ENCODE measurements around the gene IGFBP3.

IGFBP3 gene

DNA sequence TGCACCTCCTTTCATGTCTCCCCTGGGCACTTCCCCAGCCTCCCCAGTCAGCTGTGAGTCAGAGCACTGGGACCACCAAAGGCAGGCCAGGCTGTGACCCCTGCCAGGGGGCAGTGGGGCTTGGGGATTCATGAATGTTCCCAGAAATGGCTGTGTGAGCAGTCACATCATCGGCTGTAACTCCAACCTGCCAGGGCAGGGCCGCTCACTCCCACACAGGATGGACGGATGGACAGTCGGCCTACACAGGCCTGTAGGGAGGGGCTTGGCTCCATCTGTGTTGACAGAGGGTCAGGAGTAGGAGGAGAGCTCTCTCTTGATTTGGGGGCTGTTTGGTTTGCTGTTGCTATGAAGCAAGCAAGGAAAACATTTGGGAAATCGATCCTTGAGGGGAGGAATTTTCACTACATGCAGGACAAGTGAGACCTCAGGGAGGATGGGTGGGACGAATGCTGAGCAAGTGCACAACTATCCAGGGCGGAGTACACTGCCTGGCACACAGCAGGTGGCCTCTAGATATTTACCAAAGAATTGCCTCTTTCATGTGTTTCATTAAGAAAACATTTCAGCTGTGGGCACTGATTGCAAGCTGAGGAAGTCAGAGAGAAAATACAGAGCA is 35.7 kb downstream of the IGFBP3 start:
- Mint-ChIP-seq H3K27ac (no peak overlapping the region), H3K9me3 (no peaks in the 10 kb centered on the region), H3K4me3 (no peak overlapping the region), H3K36me3 (ENCODE audit: insufficient read depth) (peaks cover 5% of the 10 kb centered on the region), H3K4me1 (ENCODE audit: low read depth in 2 of 2) (no peaks in the 10 kb centered on the region), H3K27me3 (peaks cover 57 to 80% of the 10 kb centered on the region in 2 donors)
- DNase-seq (no peak), ATAC-seq (replicated peaks) (no peak)

DNA sequence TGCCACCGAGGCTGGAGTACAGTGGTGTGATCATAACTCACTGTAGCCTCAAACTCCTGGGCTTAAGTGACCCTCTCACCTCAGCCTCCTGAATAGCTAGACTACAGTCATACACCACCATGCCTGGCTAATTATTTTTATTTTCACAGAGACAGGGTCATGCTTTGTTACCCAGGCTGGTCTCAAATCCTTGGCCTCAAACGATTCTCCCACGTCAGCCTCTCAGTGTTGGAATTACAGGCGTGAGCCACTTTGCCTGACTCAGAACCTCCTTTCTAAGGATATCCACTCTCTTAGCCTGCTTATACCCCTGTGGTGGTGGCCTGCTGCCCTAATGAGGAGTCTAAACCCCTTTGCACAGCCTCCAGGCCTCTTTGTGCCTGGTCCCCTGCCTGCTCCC is 36.9 kb downstream of the IGFBP3 start:
- Mint-ChIP-seq H3K4me1 (ENCODE audit: low read depth in 2 of 2) (no peaks in the 10 kb centered on the region), H3K27me3 (peaks cover 49 to 68% of the 10 kb centered on the region in 2 donors), H3K4me3 (no peak overlapping the region), H3K9me3 (peaks cover 3 to 4% of the 10 kb centered on the region in 2 donors), H3K36me3 (ENCODE audit: insufficient read depth) (peaks cover 2% of the 10 kb centered on the region), H3K27ac (no peak overlapping the region)
- DNase-seq (no peak), ATAC-seq (replicated peaks) (no peak)

DNA sequence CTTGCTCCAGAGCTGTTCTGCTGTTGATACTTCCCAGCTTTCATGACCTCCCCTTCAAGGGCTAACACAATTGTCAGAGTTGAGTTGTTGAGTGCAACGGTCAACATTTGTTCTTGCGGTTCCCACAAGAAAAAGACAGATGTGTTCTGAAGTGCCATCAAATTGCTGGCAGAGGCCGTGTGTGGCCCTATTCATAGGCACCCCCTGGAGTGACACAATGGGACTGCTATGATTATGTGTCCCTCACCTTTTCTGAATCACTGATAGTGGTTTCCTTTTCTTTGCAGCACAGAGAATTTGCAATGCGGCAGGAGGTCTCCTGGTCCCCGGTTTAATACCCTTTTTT is 38.6 kb downstream of the IGFBP3 start:
- H3K4me3 Mint-ChIP-seq: no peak overlapping the region
- peaks cover 39 to 51% of the 10 kb centered on the region in 2 donors for H3K27me3 Mint-ChIP-seq
- H3K27ac Mint-ChIP-seq: no peak overlapping the region
- peaks cover 2% of the 10 kb centered on the region for H3K36me3 Mint-ChIP-seq (ENCODE audit: insufficient read depth)
- ATAC-seq (replicated peaks) (no peak), DNase-seq (no peak)
- H3K4me1 Mint-ChIP-seq (ENCODE audit: low read depth in 2 of 2): no peaks in the 10 kb centered on the region
- H3K9me3 Mint-ChIP-seq: peaks cover 5 to 6% of the 10 kb centered on the region in 2 donors

DNA sequence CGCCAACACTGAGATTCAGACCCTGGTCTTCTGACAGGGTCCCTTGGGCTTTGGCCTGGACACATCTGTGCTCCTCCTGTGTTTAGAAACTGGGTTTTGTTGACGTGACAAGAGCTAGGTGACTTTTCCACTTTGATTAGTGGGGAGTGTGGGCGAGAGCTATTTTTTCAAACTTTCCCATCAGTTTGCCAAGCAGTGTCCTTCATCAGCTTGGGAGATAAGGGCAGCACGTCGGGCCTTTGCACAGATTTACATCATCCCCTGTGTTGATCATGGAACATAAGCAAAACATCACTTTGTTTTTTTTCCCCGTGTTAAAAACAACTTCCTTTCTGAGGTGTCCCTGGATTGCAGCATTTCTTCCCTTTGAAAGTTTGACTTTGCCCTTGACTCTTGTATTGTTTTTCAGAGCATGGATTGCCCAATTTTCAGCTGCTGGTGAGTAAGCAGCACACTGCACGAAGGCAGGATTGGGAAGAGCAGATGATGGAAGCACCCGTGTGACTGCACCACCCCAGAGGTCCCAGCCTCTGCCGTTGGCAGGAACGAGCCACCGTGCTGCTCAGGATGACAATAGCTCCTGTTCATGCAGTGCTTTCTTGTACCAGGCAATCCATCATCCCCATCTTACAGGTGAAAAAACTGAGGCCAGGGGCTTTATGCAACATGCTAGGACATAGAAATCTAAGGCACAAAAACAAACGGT is 39.2 kb downstream of the IGFBP3 start:
- DNase-seq (no peak), ATAC-seq (replicated peaks) (no peak)
- H3K4me1 Mint-ChIP-seq (ENCODE audit: low read depth in 2 of 2): no peaks in the 10 kb centered on the region
- peaks cover 5 to 6% of the 10 kb centered on the region in 2 donors for H3K9me3 Mint-ChIP-seq
- H3K27ac Mint-ChIP-seq: no peak overlapping the region
- H3K4me3 Mint-ChIP-seq: no peak overlapping the region
- peaks cover 34 to 46% of the 10 kb centered on the region in 2 donors for H3K27me3 Mint-ChIP-seq
- peaks cover 2% of the 10 kb centered on the region for H3K36me3 Mint-ChIP-seq (ENCODE audit: insufficient read depth)

DNA sequence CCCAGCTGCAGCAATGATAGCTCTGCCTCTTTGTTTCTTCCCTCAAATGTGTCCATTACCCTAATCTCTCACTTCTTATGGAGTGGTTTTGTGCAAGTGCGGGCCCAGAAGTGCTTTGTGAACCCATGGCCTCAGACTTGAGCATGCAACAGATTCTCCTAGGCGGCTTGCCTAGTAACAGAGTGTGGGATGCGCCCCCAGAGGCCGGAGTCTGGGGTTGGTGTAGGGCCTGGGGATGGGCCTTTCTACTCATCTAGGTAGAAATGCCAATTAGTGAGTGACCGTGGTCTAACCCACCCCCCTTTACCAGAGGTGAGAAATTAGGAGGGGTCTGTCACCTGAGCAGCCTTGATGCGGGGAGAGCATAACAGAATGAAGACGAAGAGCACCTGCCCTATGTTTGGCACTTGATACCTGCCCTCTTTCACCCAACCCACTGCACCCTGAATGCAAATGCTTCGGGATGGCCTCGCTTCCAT is 39.8 kb downstream of the IGFBP3 start:
- H3K27ac Mint-ChIP-seq: no peak overlapping the region
- H3K9me3 Mint-ChIP-seq: peaks cover 5 to 6% of the 10 kb centered on the region in 2 donors
- no peak overlapping the region for H3K4me3 Mint-ChIP-seq
- ATAC-seq (replicated peaks): no peak
- DNase-seq: no peak
- no peaks in the 10 kb centered on the region for H3K4me1 Mint-ChIP-seq (ENCODE audit: low read depth in 2 of 2)
- peaks cover 2% of the 10 kb centered on the region for H3K36me3 Mint-ChIP-seq (ENCODE audit: insufficient read depth)
- peaks cover 32 to 40% of the 10 kb centered on the region in 2 donors for H3K27me3 Mint-ChIP-seq

DNA sequence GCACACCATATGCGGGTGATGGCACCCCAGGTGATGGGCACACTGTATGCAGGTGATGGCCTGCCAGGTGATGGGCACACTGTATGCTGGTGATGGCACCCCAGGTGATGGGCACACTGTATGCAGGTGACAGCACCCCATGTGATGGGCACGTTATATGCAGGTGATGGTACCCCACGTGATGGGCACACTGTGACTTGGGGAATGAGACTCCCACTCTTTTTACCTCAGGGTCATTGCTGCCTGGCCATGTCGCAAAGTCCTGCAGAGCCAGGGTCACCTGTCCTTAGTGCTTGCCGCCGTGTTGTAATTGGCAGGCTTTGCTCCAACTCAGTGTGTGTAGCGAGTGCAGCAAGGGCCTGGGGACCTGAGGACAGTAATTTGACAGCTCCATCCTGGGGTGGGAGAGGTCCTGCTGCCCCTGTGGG is 40.6 kb downstream of the IGFBP3 start:
- peaks cover 32 to 39% of the 10 kb centered on the region in 2 donors for H3K27me3 Mint-ChIP-seq
- H3K9me3 Mint-ChIP-seq: peaks cover 5 to 6% of the 10 kb centered on the region in 2 donors
- no peak for ATAC-seq (replicated peaks)
- no peak overlapping the region for H3K27ac Mint-ChIP-seq
- peaks cover 2% of the 10 kb centered on the region for H3K36me3 Mint-ChIP-seq (ENCODE audit: insufficient read depth)
- H3K4me3 Mint-ChIP-seq: no peak overlapping the region
- no peak for DNase-seq
- H3K4me1 Mint-ChIP-seq (ENCODE audit: low read depth in 2 of 2): no peaks in the 10 kb centered on the region

DNA sequence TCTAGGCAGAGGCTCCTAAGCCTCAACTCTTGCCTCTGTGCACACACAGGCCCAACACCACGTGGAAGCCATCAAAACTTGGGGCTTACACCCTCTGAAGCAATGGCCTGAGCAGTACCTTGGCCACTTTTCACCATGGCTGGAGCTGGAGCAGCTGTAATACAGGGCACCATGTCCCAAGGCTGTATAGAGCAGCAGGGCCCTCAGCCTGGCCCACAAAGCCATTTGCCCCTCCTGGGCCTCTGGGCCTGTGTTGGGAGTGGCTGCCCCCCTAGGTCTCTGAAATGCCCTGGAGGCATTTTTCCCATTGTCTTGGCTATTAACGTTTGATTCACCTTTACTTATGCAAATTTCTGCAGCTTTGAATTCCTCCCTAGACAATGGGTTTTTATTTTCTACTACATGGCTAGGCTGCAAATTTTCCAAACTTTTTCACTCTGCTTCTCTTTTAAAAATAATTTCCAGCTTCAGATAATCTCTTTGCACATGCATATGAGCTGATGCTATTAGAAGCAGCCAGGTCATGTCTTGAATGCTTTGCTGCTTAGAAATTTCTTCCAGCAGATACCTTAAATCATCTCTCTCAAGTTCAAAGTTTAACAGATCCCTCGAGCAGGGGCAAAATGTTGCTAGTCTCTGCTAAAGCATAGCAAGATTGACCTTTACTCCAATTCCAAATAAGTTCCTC is 42.5 kb downstream of the IGFBP3 start:
- no peak for ATAC-seq (replicated peaks)
- no peak for DNase-seq
- no peak overlapping the region for H3K4me3 Mint-ChIP-seq
- H3K36me3 Mint-ChIP-seq (ENCODE audit: insufficient read depth): no peaks in the 10 kb centered on the region
- peaks cover 14 to 25% of the 10 kb centered on the region in 2 donors for H3K27me3 Mint-ChIP-seq
- no peaks in the 10 kb centered on the region for H3K4me1 Mint-ChIP-seq (ENCODE audit: low read depth in 2 of 2)
- H3K27ac Mint-ChIP-seq: no peak overlapping the region
- H3K9me3 Mint-ChIP-seq: peaks cover 5 to 6% of the 10 kb centered on the region in 2 donors

DNA sequence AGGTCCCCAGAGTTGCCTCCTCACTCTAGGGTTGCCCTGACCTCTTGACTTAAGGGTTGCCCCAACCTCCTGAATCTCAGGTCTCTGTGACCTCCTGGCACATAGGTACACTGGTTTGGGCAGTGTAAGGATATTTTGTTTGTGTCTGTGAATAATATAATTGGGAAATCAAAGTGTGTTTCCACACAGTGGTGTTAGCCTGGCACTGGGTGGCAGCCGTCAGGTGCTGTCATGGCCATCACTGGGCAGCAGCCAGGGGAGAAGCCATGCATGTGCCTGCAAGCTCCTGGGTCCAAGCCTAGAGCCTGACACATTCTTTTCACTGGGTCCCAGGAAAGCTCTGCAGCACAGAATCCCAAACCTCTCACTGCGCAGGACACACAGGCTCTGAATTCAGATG is 44.6 kb downstream of the IGFBP3 start:
- Mint-ChIP-seq H3K27ac (no peak overlapping the region), H3K36me3 (ENCODE audit: insufficient read depth) (no peaks in the 10 kb centered on the region), H3K27me3 (peaks cover 11 to 23% of the 10 kb centered on the region in 2 donors), H3K4me3 (no peak overlapping the region), H3K9me3 (peaks cover 5 to 6% of the 10 kb centered on the region in 2 donors), H3K4me1 (ENCODE audit: low read depth in 2 of 2) (no peaks in the 10 kb centered on the region)
- ATAC-seq (replicated peaks): no peak
- DNase-seq: no peak

DNA sequence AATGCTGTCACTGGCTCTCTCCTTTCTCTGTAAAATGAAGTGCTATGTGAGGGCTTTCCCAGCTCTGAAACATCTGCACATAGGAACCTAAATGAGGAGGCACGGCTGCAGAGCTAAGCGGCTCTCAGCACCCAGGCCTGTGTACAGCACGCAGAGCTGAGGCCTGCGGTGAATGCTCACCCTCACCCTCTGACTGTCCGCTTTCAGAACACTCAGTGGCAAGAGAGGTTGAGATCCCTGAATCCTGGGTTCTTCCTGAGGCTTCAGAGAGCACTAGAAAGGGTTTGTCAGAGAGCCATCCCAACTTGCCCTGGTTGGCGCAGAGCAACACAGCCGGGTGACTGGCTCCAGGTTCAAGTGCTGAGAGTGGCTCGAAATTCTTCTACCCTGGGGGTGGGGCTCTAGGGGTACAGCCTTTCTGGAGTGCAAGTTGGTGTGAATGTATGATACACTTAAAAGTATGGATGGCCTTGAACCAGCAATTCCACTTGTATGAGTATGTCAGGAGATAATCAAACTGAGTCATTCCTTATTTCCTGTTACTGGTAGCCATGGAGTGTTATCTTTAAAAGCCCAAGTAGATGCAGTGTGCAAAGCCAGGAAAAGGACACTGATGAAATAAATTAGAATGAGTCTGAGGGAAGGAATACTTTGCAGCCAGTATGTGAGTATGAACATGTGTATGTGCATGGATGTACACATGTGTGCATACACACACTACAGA is 46.5 kb downstream of the IGFBP3 start:
- no peaks in the 10 kb centered on the region for H3K4me1 Mint-ChIP-seq (ENCODE audit: low read depth in 2 of 2)
- H3K4me3 Mint-ChIP-seq: no peak overlapping the region
- DNase-seq: no peak
- H3K36me3 Mint-ChIP-seq (ENCODE audit: insufficient read depth): no peaks in the 10 kb centered on the region
- H3K27ac Mint-ChIP-seq: no peak overlapping the region
- H3K9me3 Mint-ChIP-seq: peaks cover 5 to 6% of the 10 kb centered on the region in 2 donors
- peaks cover 6 to 17% of the 10 kb centered on the region in 2 donors for H3K27me3 Mint-ChIP-seq
- no peak for ATAC-seq (replicated peaks)

DNA sequence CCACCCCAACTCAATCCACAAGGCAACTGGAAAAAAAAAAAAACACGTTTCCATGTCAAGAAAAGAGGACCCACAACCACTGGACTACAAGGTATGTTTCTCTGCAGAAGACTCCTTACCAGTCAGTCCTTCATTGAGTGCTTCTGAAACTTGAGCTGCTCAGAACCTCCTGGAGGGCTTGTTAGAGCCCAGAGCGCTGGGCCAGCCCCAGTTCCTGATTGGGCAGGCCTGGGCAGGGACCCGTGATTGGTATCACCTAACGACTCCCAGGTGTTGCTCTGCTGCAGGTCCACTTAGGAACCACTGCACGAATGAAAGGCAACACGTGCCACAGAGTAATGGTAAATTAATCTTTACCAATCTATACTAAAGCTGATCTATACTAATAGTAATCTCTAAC is 47.7 kb downstream of the IGFBP3 start:
- Mint-ChIP-seq H3K27me3 (peaks cover 12 to 26% of the 10 kb centered on the region in 2 donors), H3K27ac (no peak overlapping the region), H3K9me3 (no peaks in the 10 kb centered on the region), H3K4me1 (ENCODE audit: low read depth in 2 of 2) (no peaks in the 10 kb centered on the region), H3K36me3 (ENCODE audit: insufficient read depth) (no peaks in the 10 kb centered on the region), H3K4me3 (no peak overlapping the region)
- no peak for ATAC-seq (replicated peaks)
- no peak for DNase-seq

DNA sequence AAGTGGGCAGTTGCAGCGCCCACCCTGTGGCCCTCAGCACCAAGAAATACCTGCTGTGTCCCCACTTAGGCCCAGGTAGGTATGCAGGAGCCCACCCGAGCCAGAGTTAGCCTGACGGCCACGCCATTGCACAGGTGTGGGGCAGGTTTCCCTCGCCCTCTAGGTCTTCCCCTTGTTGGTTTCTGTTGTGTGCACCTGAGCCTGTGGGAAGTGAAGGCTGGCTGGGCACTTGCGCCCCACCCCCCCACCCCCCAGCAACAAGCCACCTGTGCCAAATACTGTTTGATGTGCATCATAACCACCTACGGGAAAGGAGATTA is 48.1 kb downstream of the IGFBP3 start, which contains the start of gene CCDC201:
Gene CCDC201 (minus strand): TSS at position 48 of the 320 bp plus-strand sequence. CDS start 75 bp downstream, outside the sequence.
- Mint-ChIP-seq H3K27me3 (peaks cover 12 to 30% of the 10 kb centered on the region in 2 donors), H3K27ac (no peak within 1 kb of the TSS), H3K9me3 (no peaks in the 10 kb centered on the region), H3K36me3 (ENCODE audit: insufficient read depth) (no peaks in the 10 kb centered on the region), H3K4me1 (ENCODE audit: low read depth in 2 of 2) (no peaks in the 10 kb centered on the region), H3K4me3 (no peak within 1 kb of the TSS)
- DNase-seq: no peak
- ATAC-seq (replicated peaks): no peak

DNA sequence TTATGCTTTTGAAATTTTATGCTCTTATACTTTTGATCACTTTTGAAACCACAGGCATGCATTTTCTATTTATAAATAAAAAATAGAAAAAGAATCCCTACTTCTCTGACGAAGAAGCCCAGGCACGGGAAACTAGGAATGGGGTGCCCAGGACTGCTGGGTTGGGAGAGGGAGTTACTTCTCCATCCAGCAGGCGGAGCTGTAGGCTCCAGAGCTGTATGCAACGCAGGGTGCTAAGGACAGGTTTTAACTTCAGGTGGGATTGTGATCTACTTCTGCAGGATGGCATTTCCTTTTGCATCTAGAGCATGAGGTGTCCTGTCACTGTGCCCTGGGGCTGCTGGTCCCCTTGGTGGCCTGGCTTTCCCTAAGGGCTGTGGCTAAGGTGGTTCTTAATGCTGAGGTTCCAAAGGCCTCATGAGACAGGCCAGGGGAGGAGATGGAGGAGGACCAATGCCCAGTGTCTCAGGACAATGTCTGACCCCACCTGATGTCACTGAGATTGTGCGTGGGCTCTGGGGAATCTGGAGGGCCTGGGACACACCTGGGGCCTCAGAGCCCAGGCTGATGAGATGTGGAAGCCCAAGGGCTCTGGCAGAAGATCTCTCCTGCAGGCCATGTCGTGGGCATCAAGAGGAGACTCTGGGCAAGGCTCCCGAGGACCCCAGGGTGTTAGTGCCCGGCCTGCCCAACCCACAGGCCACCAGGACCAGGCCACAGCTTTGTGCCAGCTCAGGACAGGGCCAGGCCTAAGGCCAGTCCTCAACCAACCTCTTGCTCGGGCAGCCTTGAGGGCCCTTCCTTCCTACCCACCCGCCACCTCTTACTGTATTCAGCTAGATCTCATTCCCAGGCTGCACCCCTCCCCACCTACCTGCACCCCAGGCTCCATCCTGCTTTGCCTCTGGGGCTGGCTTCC is 48.7 kb downstream of the IGFBP3 start:
- Mint-ChIP-seq H3K27me3 (peaks cover 12 to 36% of the 10 kb centered on the region in 2 donors), H3K9me3 (no peaks in the 10 kb centered on the region), H3K27ac (no peak overlapping the region), H3K36me3 (ENCODE audit: insufficient read depth) (no peaks in the 10 kb centered on the region), H3K4me1 (ENCODE audit: low read depth in 2 of 2) (no peaks in the 10 kb centered on the region), H3K4me3 (no peak overlapping the region)
- ATAC-seq (replicated peaks): no peak
- no peak for DNase-seq
